GM20000 (cell line): ENCODE results near the gene SLC18A2.

Experiments
- DNase-seq: peaks from one replicate; pipeline ENCODE4 v3.0.0; 2012; ENCODE audit warnings: low spot score
- TF ChIP-seq, protein P1 (sequence below): IDR thresholded peaks from 2 replicates; pipeline ENCODE4 v1.5.1; 2012; ENCODE audit warnings: mild to moderate bottlenecking, control low read depth; ENCODE audit errors: extremely low read depth, missing control alignments

The SLC18A2 gene

DNA sequence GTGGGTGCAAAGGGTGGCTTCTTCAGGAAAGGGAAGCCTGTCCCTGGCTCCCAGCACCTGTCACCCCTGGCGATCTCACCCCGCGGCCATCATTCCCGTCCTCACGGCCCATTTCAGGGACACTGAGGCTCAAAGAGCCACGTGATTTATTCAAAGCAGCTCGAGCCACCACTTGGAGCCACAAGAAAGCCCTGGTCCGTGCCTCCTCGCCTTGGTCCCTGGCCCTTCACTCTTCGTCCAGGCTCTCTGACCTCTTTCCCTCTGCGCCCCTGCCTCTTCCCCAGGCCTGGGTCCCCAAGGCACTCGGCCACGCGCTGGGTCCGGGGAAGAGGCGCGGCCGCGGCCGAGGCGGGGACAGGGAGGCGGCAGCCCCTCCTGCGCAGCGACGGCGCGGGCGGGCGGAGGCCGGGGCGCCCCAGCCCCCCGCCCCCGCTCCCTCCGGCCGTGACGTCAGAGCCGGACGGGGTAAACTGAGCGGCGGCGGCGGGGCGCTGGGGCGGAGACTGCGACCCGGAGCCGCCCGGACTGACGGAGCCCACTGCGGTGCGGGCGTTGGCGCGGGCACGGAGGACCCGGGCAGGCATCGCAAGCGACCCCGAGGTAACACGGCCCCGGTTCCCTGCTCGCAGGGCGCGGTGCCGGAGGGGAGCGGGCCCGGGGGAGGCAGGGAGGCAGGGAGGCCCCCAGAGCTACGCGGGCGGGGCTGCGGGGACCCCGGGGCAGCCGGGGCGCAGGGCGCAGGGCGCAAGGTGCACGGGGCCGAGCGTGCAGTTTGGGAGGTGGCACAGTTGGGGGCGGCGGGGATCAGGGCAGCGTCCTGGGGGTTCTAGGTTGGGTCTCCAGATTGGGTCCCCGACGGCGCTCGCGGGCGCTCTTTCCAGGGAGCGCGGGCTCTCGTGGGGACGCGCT, at the start of gene SLC18A2:
Gene SLC18A2, plus strand, starts transcription at position 494 of the 909 bp plus-strand sequence. CDS start 580 bp downstream, outside the sequence.
- DNase-seq, result no peak
- TF ChIP-seq, protein P1, sequence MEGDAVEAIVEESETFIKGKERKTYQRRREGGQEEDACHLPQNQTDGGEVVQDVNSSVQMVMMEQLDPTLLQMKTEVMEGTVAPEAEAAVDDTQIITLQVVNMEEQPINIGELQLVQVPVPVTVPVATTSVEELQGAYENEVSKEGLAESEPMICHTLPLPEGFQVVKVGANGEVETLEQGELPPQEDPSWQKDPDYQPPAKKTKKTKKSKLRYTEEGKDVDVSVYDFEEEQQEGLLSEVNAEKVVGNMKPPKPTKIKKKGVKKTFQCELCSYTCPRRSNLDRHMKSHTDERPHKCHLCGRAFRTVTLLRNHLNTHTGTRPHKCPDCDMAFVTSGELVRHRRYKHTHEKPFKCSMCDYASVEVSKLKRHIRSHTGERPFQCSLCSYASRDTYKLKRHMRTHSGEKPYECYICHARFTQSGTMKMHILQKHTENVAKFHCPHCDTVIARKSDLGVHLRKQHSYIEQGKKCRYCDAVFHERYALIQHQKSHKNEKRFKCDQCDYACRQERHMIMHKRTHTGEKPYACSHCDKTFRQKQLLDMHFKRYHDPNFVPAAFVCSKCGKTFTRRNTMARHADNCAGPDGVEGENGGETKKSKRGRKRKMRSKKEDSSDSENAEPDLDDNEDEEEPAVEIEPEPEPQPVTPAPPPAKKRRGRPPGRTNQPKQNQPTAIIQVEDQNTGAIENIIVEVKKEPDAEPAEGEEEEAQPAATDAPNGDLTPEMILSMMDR, result no peak

DNA sequence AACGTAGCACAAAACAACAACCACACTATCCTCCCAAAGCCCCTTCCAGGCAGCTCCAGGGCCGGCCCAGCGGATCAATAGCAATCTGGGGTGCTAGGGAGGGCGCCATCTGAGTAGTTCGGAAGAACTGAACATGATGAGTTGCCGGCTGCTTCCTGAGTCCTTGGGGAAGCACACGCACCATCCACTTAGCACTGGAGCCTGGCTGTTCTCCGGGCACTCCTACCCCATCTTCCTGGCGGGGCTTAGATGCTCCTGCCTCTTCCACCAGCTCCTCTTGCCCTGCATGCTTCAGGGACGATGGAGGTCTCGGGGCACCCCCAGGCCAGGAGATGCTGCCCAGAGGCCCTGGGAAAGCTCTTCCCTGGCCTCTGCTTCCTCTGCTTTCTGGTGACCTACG, 43.7 kb upstream of the SLC18A2 start, which contains the start of gene KCNK18:
Gene KCNK18, plus strand, starts transcription at position 301 of the 400 bp plus-strand sequence. Its CDS starts 0 bp downstream, at position 301.
- DNase-seq, result no peak
- TF ChIP-seq, protein P1, result no peak

DNA sequence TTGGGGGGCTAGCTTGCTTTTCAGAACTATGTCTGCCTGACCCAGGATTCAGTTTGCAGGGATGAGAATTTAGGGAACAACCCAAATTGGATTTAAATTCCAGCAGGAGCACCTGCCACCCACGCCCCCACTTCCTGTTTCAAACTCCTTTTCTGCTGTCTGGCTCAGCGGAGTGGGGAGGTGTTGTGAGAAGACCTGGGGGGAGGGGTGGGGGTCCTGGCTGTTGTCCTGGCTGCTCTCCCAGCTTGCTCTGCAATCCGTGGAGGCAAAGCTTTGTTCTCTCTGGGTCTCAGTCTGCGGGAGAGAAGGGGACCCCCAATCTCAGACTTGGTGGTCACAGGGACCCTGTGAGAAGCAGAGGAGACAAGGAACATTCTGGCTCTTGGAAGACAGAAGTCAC, 42.8 kb upstream of the SLC18A2 start:
- DNase-seq, result no peak
- TF ChIP-seq, protein P1, result no peak

DNA sequence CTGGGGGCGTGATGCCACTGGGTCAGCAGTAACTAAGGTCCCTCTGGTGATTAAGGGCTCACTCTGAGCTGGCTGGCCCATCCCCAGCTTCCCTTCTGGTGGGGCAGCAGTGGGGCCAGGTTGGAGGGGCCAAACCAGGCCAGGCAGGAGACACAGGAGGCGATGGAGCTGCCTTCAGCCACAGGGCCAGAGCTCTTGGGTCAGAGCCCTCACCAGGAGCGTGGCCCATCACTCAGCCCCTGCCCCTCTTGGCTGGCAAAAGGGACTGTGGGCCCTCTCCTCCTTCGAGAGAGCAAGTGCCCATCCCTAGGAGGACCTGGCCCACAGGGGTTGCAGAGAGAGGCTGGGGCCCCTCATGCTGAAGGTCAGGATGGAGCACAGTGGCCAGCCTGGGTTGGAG, 39.1 kb upstream of the SLC18A2 start:
- DNase-seq, result no peak
- TF ChIP-seq, protein P1, result no peak

DNA sequence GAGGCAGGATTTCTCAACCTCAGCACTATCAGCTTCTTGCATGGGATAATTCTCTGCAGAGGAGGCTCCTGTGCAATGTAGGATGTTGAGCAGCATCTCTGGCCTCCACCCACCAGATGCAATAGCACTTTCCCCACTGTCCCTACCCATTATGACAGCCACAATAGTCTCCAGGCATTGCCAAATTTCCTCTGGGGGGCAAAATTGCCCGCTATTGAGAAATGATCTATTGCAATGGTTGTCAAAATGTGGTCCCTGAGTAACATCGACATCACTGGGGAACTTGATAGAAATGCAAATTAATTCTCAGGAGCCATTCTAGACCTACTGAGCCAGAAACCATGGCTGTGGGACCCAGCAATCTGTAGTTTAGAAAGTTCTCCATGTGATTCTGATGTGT, 36.6 kb upstream of the SLC18A2 start:
- DNase-seq, result no peak

DNA sequence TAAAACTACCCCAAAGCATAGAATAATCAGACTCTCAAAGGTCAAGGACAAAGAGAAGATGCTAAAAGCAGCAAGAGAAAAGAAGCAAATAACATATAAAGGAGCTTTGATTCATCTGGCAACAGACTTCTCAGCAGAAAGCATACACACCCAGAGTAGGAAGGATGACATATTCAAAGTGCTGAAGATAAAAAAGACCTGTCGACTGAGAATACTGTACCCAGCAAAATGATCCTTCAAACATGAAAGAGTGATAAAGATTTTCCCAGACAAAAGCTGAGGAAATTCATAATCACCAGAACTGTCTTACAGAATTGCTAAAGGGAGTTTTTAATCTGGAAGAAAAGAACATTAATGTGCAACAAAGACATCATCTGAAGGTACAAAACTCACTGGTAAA, 28.7 kb upstream of the SLC18A2 start:
- TF ChIP-seq, protein P1, result no peak

More for the DNA sequence above, 36.6 kb upstream of the SLC18A2 start:
- TF ChIP-seq, protein P1, result no peak

DNA sequence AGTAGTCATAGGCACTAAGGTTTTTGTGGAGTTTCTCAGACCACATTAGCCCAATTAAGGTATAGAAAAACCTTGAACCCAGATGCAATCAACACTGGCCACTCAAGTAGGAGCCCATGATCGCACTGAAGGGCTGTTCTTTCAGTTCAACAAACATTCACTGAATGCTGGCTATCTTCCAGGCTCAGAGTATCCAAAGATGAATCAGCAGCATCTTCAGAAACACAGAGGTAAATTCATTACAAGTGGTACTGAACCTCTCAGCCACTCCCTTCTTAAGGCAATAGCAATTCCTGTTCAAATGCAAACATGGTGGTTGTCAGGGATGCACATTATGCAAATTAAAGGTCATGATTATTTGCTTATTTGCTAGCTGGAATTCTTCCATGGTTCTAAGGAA, 26.5 kb upstream of the SLC18A2 start:
- no peak for DNase-seq
- TF ChIP-seq, protein P1, result no peak

More for the DNA sequence above, 28.7 kb upstream of the SLC18A2 start:
- DNase-seq, result no peak
